GM12878 (cell line): ENCODE results near the gene HCFC1. TPM values are rescaled to one million over a fixed set of nuclear protein-coding genes. Genes with fewer than 3 reads are reported as not detected.

ENCODE experiments used
- ATAC-seq: fragments of 200-7000 bp; cut with Tn5 transposase; 3 replicates; pipeline ENCODE4 v1.9.1; 2020; ENCODE audit warnings: mild to moderate bottlenecking, moderate library complexity
- BruUV-seq: library from RNA; stranded (reverse); fragments of 400-500 nt; replicated peaks from 2 replicates; lab custom pipeline; 2021; lab: Mats Ljungman, UMichigan
- CTCF ChIA-PET: fragments of 300-600 bp; sonication (Branson Sonifier 250); formaldehyde crosslinking; extraction: SDS; loops from one replicate; lab custom pipeline; 2021; ENCODE audit warnings: inconsistent platforms; lab: Yijun Ruan, JAX
- POLR2A ChIA-PET: fragments of 350-600 bp; formaldehyde crosslinking; extraction: SDS; loops from one replicate; lab custom pipeline; 2021; ENCODE audit warnings: inconsistent platforms; lab: Charles Lee
- RAD21 ChIA-PET: fragments of 300-600 bp; sonication (Branson Sonifier 250); formaldehyde crosslinking; loops from one replicate; lab custom pipeline; 2023; ENCODE audit warnings: antibody characterized with exemption; ENCODE audit not compliant: unreplicated experiment; lab: Charles Lee
- SMC1A ChIA-PET: fragments of 300-600 bp; sonication (Branson Sonifier 250); formaldehyde crosslinking; loops from one replicate; lab custom pipeline; 2023; ENCODE audit not compliant: unreplicated experiment, uncharacterized antibody; lab: Charles Lee
- DNase-seq: peaks from one replicate; pipeline ENCODE4 v3.0.0-alpha.2; 2011; ENCODE audit warnings: low read depth, low spot score
- FAIRE-seq: peaks from 3 replicates; lab custom pipeline; 2011; peaks lifted over from hg19 to GRCh38; lab: Jason Lieb, UNC
- H2AFZ ChIP-seq: 2 replicates; pipeline ENCODE4 v1.6.0; 2011; ENCODE audit warnings: low read depth, low read length, control low read depth; ENCODE audit not compliant: control insufficient read depth
- H3K27ac ChIP-seq: 2 replicates; pipeline ENCODE4 v1.5.1; 2011; ENCODE audit warnings: control low read depth; ENCODE audit not compliant: control insufficient read depth, insufficient read depth
- H3K27me3 ChIP-seq, 2 experiments: replicated peaks in 1 of 2; 2 replicates each; pipeline versions ENCODE4 v1.6.0 to v1.6.1; 2011; ENCODE audit warnings: low read length in 1 of 2; ENCODE audit not compliant: control insufficient read depth in 2 of 2, insufficient read depth in 2 of 2
- H3K36me3 ChIP-seq, 2 experiments: 2 replicates each; pipeline ENCODE4 v1.5.1; 2011; ENCODE audit warnings: low read length in 1 of 2; ENCODE audit not compliant: control insufficient read depth in 2 of 2, insufficient read depth in 2 of 2
- H3K4me1 ChIP-seq: 2 replicates; pipeline ENCODE4 v1.6.1; 2011; ENCODE audit warnings: mild to moderate bottlenecking, low read length, moderate library complexity, mixed read lengths; ENCODE audit not compliant: control insufficient read depth, insufficient read depth
- H3K4me2 ChIP-seq: 2 replicates; pipeline ENCODE4 v1.6.0; 2011; ENCODE audit warnings: control low read depth; ENCODE audit not compliant: control insufficient read depth, insufficient read depth
- H3K4me3 ChIP-seq: fragments of 200-600 bp; sonication (generic); 2 replicates; pipeline ENCODE4 v1.5.1; 2016
- H3K79me2 ChIP-seq: 2 replicates; pipeline ENCODE4 v1.6.0; 2011; ENCODE audit warnings: low read length; ENCODE audit not compliant: control insufficient read depth, insufficient read depth
- H3K9ac ChIP-seq: 2 replicates; pipeline ENCODE4 v1.8.0; 2011; ENCODE audit warnings: low read length, control low read depth, mixed read lengths; ENCODE audit not compliant: control insufficient read depth, insufficient read depth
- H3K9me3 ChIP-seq: replicated peaks from 3 replicates; pipeline ENCODE4 v1.5.1; 2011; ENCODE audit warnings: mild to moderate bottlenecking, low read length; ENCODE audit not compliant: control insufficient read depth, insufficient read depth
- H4K20me1 ChIP-seq: 2 replicates; pipeline ENCODE4 v1.6.0; 2011; ENCODE audit not compliant: control insufficient read depth, insufficient read depth
- ETV6 ChIP-seq, 2 experiments: fragments of 450-650 bp in 1 of 2; IDR thresholded peaks in 1 of 2; conservative IDR thresholded peaks in 1 of 2; 2 replicates each; pipeline ENCODE4 v1.6.1; 2014; ENCODE audit warnings: antibody characterized with exemption in 1 of 2, borderline replicate concordance in 1 of 2, low read depth in 1 of 2, mild to moderate bottlenecking in 1 of 2, moderate library complexity in 1 of 2
- EZH2 ChIP-seq: IDR thresholded peaks from 2 replicates; pipeline ENCODE4 v1.6.1; 2012; ENCODE audit warnings: low read depth, mild to moderate bottlenecking, control low read depth, inconsistent platforms, low read length, borderline replicate concordance; ENCODE audit not compliant: control insufficient read depth
- IKZF2 ChIP-seq, 2 experiments: fragments of 450-650 bp; IDR thresholded peaks; 2 replicates each; pipeline ENCODE4 v1.6.1; 2017; ENCODE audit warnings: mild to moderate bottlenecking in 2 of 2, moderate library complexity in 2 of 2
- POLR2AphosphoS5 ChIP-seq: IDR thresholded peaks from 2 replicates; pipeline ENCODE4 v1.6.1; 2011; ENCODE audit warnings: mild to moderate bottlenecking, low read length, inconsistent platforms
- RBBP5 ChIP-seq: fragments of 200-600 bp; sonication (generic); conservative IDR thresholded peaks from 2 replicates; pipeline ENCODE4 v1.6.1; 2016
- SMARCA5 ChIP-seq: fragments of 450-650 bp; IDR thresholded peaks from 2 replicates; pipeline ENCODE4 v1.6.1; 2017; ENCODE audit warnings: mild to moderate bottlenecking
- SPI1 ChIP-seq: IDR thresholded peaks from 2 replicates; pipeline ENCODE4 v1.6.1; 2011; ENCODE audit warnings: low read depth, mild to moderate bottlenecking, low read length, moderate library complexity, borderline replicate concordance; ENCODE audit not compliant: insufficient read depth
- YBX1 ChIP-seq: fragments of 450-650 bp; IDR thresholded peaks from 2 replicates; pipeline ENCODE4 v1.6.1; 2016; ENCODE audit warnings: antibody characterized with exemption
- ZNF24 ChIP-seq: fragments of 450-650 bp; IDR thresholded peaks from 2 replicates; pipeline ENCODE4 v1.6.1; 2017; ENCODE audit warnings: antibody characterized with exemption, mild to moderate bottlenecking
- ZNF384 ChIP-seq: IDR thresholded peaks from 2 replicates; pipeline ENCODE4 v1.6.1; 2012; ENCODE audit warnings: low read depth, mild to moderate bottlenecking, low read length, improper control_type of control experiment, borderline replicate concordance
- WGBS: methylation state at CpG from one replicate; pipeline ENCODE4 v1.1.6; 2016; ENCODE audit warnings: low lambda C conversion rate; ENCODE audit not compliant: insufficient replicate concordance, insufficient coverage; ENCODE audit errors: missing lambda C conversion rate; 5-methylcytosine and 5-hydroxymethylcytosine counted together
- in situ Hi-C: fragments of 300-500 bp; cut with MboI; formaldehyde crosslinking; loops from 9 replicates; pipeline ENCODE4 v1.14.3; 2018; ENCODE audit warnings: mixed read lengths
- intact Hi-C: fragments of 100-400 bp; cut with micrococcal nuclease; formaldehyde crosslinking; loops from one replicate; pipeline ENCODE4 v1.14.2; 2022; ENCODE audit not compliant: unreplicated experiment
- polyA plus RNA-seq, 11 experiments: library from polyadenylated mRNA; depleted of rRNA in 4 of 11; unstranded in 6 of 11; stranded (reverse) in 5 of 11; fragments of >200 nt; fragmentation: Nextera tagmentation in 4 of 11; fragmentation: Illumina TruSeq in 1 of 11; extraction: Ambion mirVana in 4 of 11; extraction: Trizol in 1 of 11; gene quantifications; 1 replicate in 1 of 11; 2 replicates in 10 of 11; pipeline versions ENCODE4 v1.2.1 to v1.2.3, GENCODE V29; 2011 to 2016; ENCODE audit warnings: inconsistent platforms in 2 of 11, missing spikeins in 2 of 11, low read depth in 1 of 11
- total RNA-seq, 4 experiments: library from RNA; depleted of rRNA in 3 of 4; stranded (reverse); fragments of >200 nt in 3 of 4; fragmentation: Illumina TruSeq in 1 of 4; extraction: Trizol in 1 of 4; gene quantifications; 2 replicates each; pipeline versions ENCODE4 v1.2.1 to v1.2.3, GENCODE V29; 2013 to 2021
- TF ChIP-seq, protein P1 (sequence below): fragments of 150-350 bp; IDR thresholded peaks from 2 replicates; pipeline ENCODE4 v1.6.1; 2016; ENCODE audit warnings: low read depth, low read length
- TF ChIP-seq, protein P2 (sequence below): IDR thresholded peaks from 2 replicates; pipeline ENCODE4 v1.6.1; 2012; ENCODE audit warnings: low read depth, low read length, improper control_type of control experiment

Gene HCFC1
- total and polyA plus RNA-seq, 10 of the 15 experiments (the other 5 are each of a cell fraction or from before 2014, with no cell fraction given): 3.9 to 92.7 (median 23.5) TPM

DNA sequence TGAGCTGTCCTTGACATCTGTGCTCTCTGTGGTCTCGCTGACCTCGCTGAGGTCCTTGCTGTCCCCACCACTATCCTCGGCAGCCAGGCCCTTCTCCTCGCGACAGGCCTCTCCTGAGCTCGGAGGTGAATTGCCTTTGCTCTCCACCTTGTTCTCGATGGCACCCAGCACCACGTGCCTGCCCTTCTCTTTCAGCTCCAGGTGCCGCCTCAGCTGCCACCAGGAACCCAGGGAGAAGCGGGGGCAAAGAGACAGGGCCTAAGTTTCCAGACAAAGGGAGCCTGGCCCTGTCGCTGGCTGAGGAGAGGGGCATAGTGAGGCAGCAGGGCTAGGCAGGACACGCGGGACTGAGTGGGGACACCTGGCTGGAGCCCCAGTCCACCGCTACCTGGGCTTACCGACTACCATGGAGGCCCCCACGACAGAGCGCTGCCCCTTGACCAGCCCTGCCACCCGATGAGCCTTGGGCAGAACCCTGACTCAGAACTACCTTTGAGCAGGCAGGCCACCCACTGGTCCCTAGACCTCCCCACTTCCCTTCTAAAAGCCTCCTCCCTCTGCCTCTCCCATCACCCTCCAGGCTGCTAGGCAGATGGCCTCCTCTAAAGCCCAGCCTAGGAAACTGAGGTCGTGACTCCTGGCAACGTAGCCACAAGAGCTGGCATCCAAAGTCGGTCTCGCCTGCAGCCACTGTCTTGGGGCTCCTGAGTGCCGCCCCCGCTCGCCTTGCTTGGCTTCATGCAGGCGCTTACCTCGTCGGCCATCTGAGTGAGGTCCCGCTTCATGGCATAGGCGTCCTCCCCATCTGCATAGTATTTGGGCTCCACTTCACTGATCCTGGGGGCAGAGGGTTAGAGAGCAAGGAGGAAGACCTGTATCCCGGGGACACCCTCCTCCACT is 41.4 kb downstream of the HCFC1 start:
- no peak overlapping the region for H3K9ac ChIP-seq
- no peaks in the 10 kb centered on the region; the same call in 2 of the 3 replicates for H3K9me3 ChIP-seq
- DNase-seq (no peak), ATAC-seq (no peak), FAIRE-seq (no peak)
- intact Hi-C loops: no loop called here
- H4K20me1 ChIP-seq: no peaks in the 10 kb centered on the region
- no peak overlapping the region for H2AFZ ChIP-seq
- RAD21 ChIA-PET: no interaction called here
- no peak overlapping the region for H3K27ac ChIP-seq
- peaks cover 26% of the 10 kb centered on the region for H3K79me2 ChIP-seq
- WGBS: 96% methylated on average over 24 of the region's 31 CpGs
- H3K27me3 ChIP-seq: no peaks in the 10 kb centered on the region
- CTCF ChIA-PET: interaction anchor here (1.8 to 8.7 kb wide), 2 partner anchors 17 to 166 kb away, joined by 5 to 172 read pairs; partner anchors contain the start of genes PLXNB3 and RENBP
- no TSS peak for BruUV-seq
- peaks cover 0 to 2% of the 10 kb centered on the region in 2 experiments; a peak in 3 of 4 replicates for H3K36me3 ChIP-seq
- in situ Hi-C loops: loop anchor here (5.0 kb wide), 1 partner anchor 442 kb away; the partner anchor contains the start of gene FLNA
- no peaks in the 10 kb centered on the region; the same call in 1 of the 2 replicates for H3K4me1 ChIP-seq
- TF ChIP-seq YBX1 (no peak), SMARCA5 (no peak), IKZF2 (IDR thresholded peaks at IDR 0.05) (no peak), ZNF384 (no peak), SPI1 (no peak), ETV6 (conservative IDR thresholded peaks at IDR 0.05 in 1 of 2, IDR thresholded peaks at IDR 0.05 in 1 of 2; ENCODE audit: borderline replicate concordance in 1 of 2, low read depth in 1 of 2) (no peak), EZH2 (no peak), POLR2AphosphoS5 (no peak), RBBP5 (no peak), ZNF24 (no peak)
- TF ChIP-seq, protein P1, sequence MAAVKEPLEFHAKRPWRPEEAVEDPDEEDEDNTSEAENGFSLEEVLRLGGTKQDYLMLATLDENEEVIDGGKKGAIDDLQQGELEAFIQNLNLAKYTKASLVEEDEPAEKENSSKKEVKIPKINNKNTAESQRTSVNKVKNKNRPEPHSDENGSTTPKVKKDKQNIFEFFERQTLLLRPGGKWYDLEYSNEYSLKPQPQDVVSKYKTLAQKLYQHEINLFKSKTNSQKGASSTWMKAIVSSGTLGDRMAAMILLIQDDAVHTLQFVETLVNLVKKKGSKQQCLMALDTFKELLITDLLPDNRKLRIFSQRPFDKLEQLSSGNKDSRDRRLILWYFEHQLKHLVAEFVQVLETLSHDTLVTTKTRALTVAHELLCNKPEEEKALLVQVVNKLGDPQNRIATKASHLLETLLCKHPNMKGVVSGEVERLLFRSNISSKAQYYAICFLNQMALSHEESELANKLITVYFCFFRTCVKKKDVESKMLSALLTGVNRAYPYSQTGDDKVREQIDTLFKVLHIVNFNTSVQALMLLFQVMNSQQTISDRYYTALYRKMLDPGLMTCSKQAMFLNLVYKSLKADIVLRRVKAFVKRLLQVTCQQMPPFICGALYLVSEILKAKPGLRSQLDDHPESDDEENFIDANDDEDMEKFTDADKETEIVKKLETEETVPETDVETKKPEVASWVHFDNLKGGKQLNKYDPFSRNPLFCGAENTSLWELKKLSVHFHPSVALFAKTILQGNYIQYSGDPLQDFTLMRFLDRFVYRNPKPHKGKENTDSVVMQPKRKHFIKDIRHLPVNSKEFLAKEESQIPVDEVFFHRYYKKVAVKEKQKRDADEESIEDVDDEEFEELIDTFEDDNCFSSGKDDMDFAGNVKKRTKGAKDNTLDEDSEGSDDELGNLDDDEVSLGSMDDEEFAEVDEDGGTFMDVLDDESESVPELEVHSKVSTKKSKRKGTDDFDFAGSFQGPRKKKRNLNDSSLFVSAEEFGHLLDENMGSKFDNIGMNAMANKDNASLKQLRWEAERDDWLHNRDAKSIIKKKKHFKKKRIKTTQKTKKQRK: no peak
- TF ChIP-seq, protein P2, sequence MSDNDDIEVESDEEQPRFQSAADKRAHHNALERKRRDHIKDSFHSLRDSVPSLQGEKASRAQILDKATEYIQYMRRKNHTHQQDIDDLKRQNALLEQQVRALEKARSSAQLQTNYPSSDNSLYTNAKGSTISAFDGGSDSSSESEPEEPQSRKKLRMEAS: no peak
- TF ChIP-seq, all 136 proteins: peak for 0
- Histone ChIP-seq H3K4me3 (no peak overlapping the region), H3K4me2 (no peak overlapping the region)
- ChIA-PET SMC1A (interaction anchor here (1.7 kb wide), 1 partner anchor 38 kb away, joined by 4 read pairs; no protein-coding TSS in a partner anchor), POLR2A (interaction anchor here (0.5 to 5.8 kb wide), 4 partner anchors 19 to 136 kb away, joined by 3 to 68 read pairs (median 5); partner anchors contain the start of genes HCFC1, IDH3G, SSR4 and TMEM187)
